ENCODE results near the gene SOBP. TPM values are rescaled to one million over a fixed set of nuclear protein-coding genes. Genes with fewer than 3 reads are reported as not detected.
"Not testable (repeated sequence)": the region's sequence is repeated elsewhere in the genome, so short reads cannot be mapped to it uniquely, and the experiment has no call there.

The SOBP gene
- total RNA-seq, 4 donors from 2014 or later: 6.0 to 18.4 (median 6.7) TPM

DNA sequence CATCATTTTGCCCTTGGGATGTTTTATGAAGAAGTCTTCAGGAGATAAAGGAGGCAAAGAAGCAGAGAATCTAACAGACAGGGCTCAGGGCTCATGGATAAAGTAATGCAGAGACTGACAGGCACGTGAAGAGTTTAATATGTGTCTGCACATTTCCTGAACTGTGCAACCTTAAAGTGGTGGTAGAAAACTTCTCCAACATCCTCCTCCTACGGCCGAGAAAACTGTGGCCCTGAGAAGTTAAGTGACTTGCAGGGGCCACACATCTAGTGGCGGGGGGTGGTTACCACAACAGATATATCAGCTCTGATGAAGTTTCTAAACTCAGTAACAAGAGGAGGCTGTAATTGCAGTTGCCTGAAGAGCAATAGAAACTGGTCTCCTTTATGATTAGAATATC is 61.0 kb downstream of the SOBP start:
- no peak for DNase-seq (ENCODE audit: low spot score in 2 of 2)
- Histone ChIP-seq H3K27me3 (no peaks in the 10 kb centered on the region), H3K4me1 (no peaks in the 10 kb centered on the region), H3K27ac (no peak overlapping the region), H3K9me3 (no peaks in the 10 kb centered on the region), H3K36me3 (no peaks in the 10 kb centered on the region), H3K4me3 (no peak overlapping the region)
- TF ChIP-seq POLR2A (IDR thresholded peaks at IDR 0.05) (no peak), EP300 (IDR thresholded peaks at IDR 0.05) (no peak)
- WGBS, 2 donors: 72 to 82% methylated on average over 4 of the region's 4 CpGs

DNA sequence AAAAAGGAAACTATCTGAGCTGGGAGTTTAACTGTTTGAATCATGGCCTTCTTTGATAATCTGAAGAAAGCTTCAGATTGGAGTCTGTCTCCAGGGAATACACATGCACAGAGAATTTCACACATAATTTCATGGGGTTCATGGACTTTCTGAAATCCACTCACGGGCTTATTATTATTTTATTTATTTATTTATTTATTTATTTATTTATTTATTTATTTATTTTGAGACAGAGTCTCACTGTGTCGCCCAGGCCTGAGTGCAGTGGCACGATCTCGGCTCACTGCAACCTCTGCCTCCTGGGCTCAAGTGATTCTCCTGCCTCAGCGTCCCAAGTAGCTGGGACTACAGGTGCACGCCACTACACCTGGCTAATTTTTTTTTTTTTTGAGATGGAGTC is 63.2 kb downstream of the SOBP start:
- H3K4me1 ChIP-seq; H3K4me3 ChIP-seq; H3K36me3 ChIP-seq; DNase-seq (ENCODE audit: low spot score in 2 of 2); H3K27me3 ChIP-seq; H3K27ac ChIP-seq; H3K9me3 ChIP-seq: not testable (repeated sequence)
- 93 to 95% methylated on average over 6 of the region's 6 CpGs for WGBS, 2 donors

DNA sequence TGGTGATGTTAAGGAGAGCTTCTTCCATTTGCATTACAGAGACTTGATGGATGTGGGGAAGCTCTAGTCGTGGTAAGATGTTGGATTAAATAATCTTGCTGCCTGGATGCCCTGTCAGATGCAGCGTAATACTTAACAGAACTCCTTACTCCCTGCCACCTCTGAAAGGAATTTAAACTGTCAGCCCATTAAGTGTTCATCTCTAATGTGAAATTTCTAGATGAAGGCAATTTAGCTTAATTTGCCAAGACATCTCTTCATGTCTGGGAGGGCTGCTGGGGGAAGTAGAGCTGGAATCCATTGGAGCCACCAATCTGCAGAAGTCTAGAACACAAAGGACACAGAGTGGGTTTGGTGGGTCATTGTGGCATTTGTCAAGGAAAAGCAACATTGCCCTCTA is 64.4 kb downstream of the SOBP start:
- H3K27ac ChIP-seq: no peak overlapping the region
- no peak overlapping the region for H3K4me3 ChIP-seq
- H3K36me3 ChIP-seq: no peaks in the 10 kb centered on the region
- no peaks in the 10 kb centered on the region for H3K27me3 ChIP-seq
- WGBS, 2 donors: 92 to 95% methylated on average over 2 of the region's 2 CpGs
- H3K4me1 ChIP-seq: no peaks in the 10 kb centered on the region
- TF ChIP-seq, protein P1, sequence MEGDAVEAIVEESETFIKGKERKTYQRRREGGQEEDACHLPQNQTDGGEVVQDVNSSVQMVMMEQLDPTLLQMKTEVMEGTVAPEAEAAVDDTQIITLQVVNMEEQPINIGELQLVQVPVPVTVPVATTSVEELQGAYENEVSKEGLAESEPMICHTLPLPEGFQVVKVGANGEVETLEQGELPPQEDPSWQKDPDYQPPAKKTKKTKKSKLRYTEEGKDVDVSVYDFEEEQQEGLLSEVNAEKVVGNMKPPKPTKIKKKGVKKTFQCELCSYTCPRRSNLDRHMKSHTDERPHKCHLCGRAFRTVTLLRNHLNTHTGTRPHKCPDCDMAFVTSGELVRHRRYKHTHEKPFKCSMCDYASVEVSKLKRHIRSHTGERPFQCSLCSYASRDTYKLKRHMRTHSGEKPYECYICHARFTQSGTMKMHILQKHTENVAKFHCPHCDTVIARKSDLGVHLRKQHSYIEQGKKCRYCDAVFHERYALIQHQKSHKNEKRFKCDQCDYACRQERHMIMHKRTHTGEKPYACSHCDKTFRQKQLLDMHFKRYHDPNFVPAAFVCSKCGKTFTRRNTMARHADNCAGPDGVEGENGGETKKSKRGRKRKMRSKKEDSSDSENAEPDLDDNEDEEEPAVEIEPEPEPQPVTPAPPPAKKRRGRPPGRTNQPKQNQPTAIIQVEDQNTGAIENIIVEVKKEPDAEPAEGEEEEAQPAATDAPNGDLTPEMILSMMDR (IDR thresholded peaks at IDR 0.05): no peak
- TF ChIP-seq POLR2A (IDR thresholded peaks at IDR 0.05) (no peak), EP300 (IDR thresholded peaks at IDR 0.05) (no peak)
- DNase-seq (ENCODE audit: low spot score in 2 of 2): no peak
- H3K9me3 ChIP-seq: no peaks in the 10 kb centered on the region

DNA sequence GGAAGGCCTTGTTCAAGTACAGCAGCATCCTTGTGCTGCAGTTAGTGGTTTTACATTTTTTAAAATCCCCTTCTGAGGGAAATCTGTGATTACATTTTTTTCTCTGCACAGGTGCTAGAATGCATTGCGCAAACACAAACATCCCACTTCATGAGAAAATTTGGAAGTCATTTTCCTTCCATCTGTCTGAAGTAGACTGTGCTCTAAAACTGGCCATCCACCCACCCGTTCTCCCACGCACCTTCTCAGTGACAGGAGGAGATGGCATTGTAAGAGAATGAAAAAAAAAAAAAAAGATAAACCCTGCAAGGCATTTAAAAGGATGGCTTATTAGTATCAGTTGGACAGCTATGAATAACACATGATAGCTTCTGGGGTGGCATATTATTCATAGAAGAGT is 65.0 kb downstream of the SOBP start:
- DNase-seq (ENCODE audit: low spot score in 2 of 2): no peak
- TF ChIP-seq POLR2A (IDR thresholded peaks at IDR 0.05): no peak
- TF ChIP-seq EP300 (IDR thresholded peaks at IDR 0.05): no peak
- TF ChIP-seq, protein P1 (IDR thresholded peaks at IDR 0.05): no peak
- H3K27ac ChIP-seq: no peak overlapping the region
- no peak overlapping the region for H3K4me3 ChIP-seq
- H3K4me1 ChIP-seq: no peaks in the 10 kb centered on the region
- WGBS, 2 donors: 92 to 98% methylated on average over 3 of the region's 3 CpGs
- H3K36me3 ChIP-seq: no peaks in the 10 kb centered on the region
- H3K27me3 ChIP-seq: no peaks in the 10 kb centered on the region
- H3K9me3 ChIP-seq: no peaks in the 10 kb centered on the region

DNA sequence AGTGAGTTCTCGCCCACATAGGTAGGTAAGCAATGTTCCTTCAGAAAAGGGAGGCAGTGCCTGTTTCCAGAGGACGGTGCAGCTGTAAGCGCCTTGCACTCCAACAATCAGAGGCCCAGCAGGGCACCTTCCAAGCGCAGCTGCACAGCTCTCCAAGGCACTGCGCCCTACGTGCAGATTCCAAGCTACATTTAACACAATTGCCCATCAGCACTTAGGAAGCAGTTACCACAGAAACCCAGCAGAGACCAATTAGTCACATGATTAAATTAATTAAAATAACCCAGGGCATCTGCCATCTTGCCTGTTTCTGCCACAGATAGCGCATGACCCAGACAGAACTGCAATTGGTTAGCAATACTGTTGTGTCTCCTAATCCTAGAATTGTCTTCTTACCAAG is 65.5 kb downstream of the SOBP start:
- no peaks in the 10 kb centered on the region for H3K36me3 ChIP-seq
- DNase-seq (ENCODE audit: low spot score in 2 of 2): no peak
- H3K27me3 ChIP-seq: no peaks in the 10 kb centered on the region
- peaks cover 0 to 1% (median 0%) of the 10 kb centered on the region in 4 donors for H3K4me1 ChIP-seq
- no peak overlapping the region for H3K27ac ChIP-seq
- H3K4me3 ChIP-seq: no peak overlapping the region
- H3K9me3 ChIP-seq: no peaks in the 10 kb centered on the region
- WGBS, 2 donors: 86 to 87% methylated on average over 7 of the region's 7 CpGs
- TF ChIP-seq POLR2A (IDR thresholded peaks at IDR 0.05) (no peak), EP300 (IDR thresholded peaks at IDR 0.05) (no peak)
- TF ChIP-seq, protein P1 (IDR thresholded peaks at IDR 0.05): no peak

DNA sequence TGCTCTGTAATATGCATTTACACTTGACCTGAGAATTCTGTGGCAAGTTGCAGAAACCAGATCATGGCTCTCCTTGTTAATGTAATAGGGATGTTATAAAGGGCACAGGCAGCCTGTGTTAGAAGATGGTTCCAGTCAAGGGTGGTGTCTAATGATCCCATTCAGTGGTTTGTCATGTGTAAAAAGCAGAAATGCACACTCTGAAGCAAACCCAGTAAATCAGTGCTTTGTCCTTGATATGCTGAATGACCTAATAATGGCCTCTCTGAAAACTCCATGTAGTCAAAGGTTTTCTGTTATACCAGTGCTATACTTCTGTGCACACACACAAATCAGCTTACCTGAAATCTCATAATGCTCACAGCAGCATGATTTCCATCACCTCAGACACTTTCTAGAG is 66.2 kb downstream of the SOBP start:
- Histone ChIP-seq H3K9me3 (no peaks in the 10 kb centered on the region), H3K27ac (no peak overlapping the region), H3K36me3 (no peaks in the 10 kb centered on the region), H3K27me3 (no peaks in the 10 kb centered on the region), H3K4me1 (peaks cover 0 to 4% (median 0%) of the 10 kb centered on the region in 4 donors), H3K4me3 (no peak overlapping the region)
- no peak for DNase-seq (ENCODE audit: low spot score in 2 of 2)
- TF ChIP-seq POLR2A (IDR thresholded peaks at IDR 0.05): no peak
- TF ChIP-seq, protein P1 (IDR thresholded peaks at IDR 0.05): no peak
- no peak for TF ChIP-seq EP300 (IDR thresholded peaks at IDR 0.05)

All from tibial nerve (tissue), 4 donors.